Astrocyte (in vitro differentiated cells and primary cell): ENCODE results near the gene SFR1.

Experiments
- CTCF ChIP-seq: IDR thresholded peaks from 2 replicates; pipeline ENCODE4 v1.5.1; 2011; ENCODE audit warnings: low read depth, mild to moderate bottlenecking, inconsistent platforms, low read length, moderate library complexity; ENCODE audit not compliant: insufficient read depth
- EZH2 ChIP-seq: IDR thresholded peaks from 2 replicates; pipeline ENCODE4 v1.6.1; 2012; ENCODE audit warnings: mild to moderate bottlenecking, low read length, inconsistent platforms; ENCODE audit not compliant: insufficient read depth

DNA sequence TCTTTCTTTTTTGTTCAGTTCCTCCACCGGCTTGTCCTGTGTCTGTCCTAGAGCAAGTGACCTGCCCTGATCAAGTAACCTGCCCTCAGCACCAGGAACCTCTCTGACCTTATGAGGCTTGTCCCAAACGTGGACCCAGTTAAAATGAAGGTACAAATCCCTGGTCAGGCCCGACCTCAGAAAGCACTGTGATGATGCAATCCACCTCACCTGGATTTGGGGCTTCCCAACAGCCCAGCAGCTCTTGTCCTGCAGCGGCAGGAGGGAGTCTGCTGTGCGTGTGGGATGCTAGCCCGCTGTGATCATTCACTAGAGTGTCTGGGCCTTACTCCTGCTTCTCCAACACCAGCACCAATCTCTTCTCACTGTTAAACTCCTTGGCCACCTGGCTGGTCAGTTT, 47.5 kb upstream of the SFR1 start:
- no peak for TF ChIP-seq CTCF
- TF ChIP-seq EZH2: no peak
